HG02973 (cell line): ENCODE measurements around the gene ECHS1.
"Not testable (repeated sequence)": the region's sequence is repeated elsewhere in the genome, so short reads cannot be mapped to it uniquely, and the experiment has no call there.

Source experiments
- ATAC-seq: cut with Tn5 transposase; IDR thresholded peaks from one replicate; pipeline ENCODE4 v1.9.1; 2021; ENCODE audit warnings: moderate library complexity; ENCODE audit not compliant: unreplicated experiment

ECHS1 gene

GRCh38 chr10:133379152-133379800, 6.1 kb upstream of the ECHS1 start, which contains the start of gene PAOX:
Gene PAOX, plus strand, starts transcription at chr10:133379262. Its CDS starts 55 bp downstream, at chr10:133379317.
- peak; percentile 49 for ATAC-seq

GRCh38 chr10:133378251-133379096, 5.3 kb upstream of the ECHS1 start:
- no peak for ATAC-seq

GRCh38 chr10:133377818-133378250, 4.7 kb upstream of the ECHS1 start:
- no peak for ATAC-seq

GRCh38 chr10:133377025-133377817, 4.1 kb upstream of the ECHS1 start:
- ATAC-seq, result no peak

GRCh38 chr10:133376183-133376582, 3.0 kb upstream of the ECHS1 start:
- ATAC-seq, result not testable (repeated sequence)

GRCh38 chr10:133375357-133376115, 2.4 kb upstream of the ECHS1 start:
- no peak for ATAC-seq

GRCh38 chr10:133372507-133372906, 647 bp downstream of the ECHS1 start:
- no peak for ATAC-seq

GRCh38 chr10:133370030-133370786, 2.9 kb downstream of the ECHS1 start:
- ATAC-seq, result no peak

GRCh38 chr10:133368153-133368552, 5.0 kb downstream of the ECHS1 start:
- no peak for ATAC-seq

- not testable (repeated sequence) for ATAC-seq
Measured at GRCh38 chr10:133367461-133367860, 5.7 kb downstream of the ECHS1 start.

- ATAC-seq, result no peak
Measured at GRCh38 chr10:133366751-133367150, 6.4 kb downstream of the ECHS1 start.

GRCh38 chr10:133366130-133366478, 7.0 kb downstream of the ECHS1 start:
- no peak for ATAC-seq

- ATAC-seq, result no peak
Measured at GRCh38 chr10:133365461-133366129, 7.6 kb downstream of the ECHS1 start.

GRCh38 chr10:133364645-133365431, 8.3 kb downstream of the ECHS1 start:
- no peak for ATAC-seq

GRCh38 chr10:133362846-133363245, 10.3 kb downstream of the ECHS1 start:
- ATAC-seq, result no peak

GRCh38 chr10:133361773-133362441, 11.2 kb downstream of the ECHS1 start:
- ATAC-seq, result no peak

GRCh38 chr10:133361227-133361626, 11.9 kb downstream of the ECHS1 start:
- no peak for ATAC-seq

- ATAC-seq, result no peak
Measured at GRCh38 chr10:133359972-133360610, 13.1 kb downstream of the ECHS1 start.
